SK-N-MC (cell line): ENCODE measurements around the gene MRC1.
"Not testable (repeated sequence)": the region's sequence is repeated elsewhere in the genome, so short reads cannot be mapped to it uniquely, and the experiment has no call there.

Experiments
- DNase-seq: peaks from one replicate; pipeline ENCODE4 v3.0.0-alpha.2; 2011; ENCODE audit warnings: low read depth, low spot score
- H3K27ac ChIP-seq: fragments of 200-600 bp; sonication (generic); 2 replicates; pipeline ENCODE4 v1.5.1; 2016; ENCODE audit warnings: mixed run types
- H3K36me3 ChIP-seq: fragments of 200-600 bp; sonication (generic); 2 replicates; pipeline ENCODE4 v1.6.1; 2017; ENCODE audit warnings: antibody characterized with exemption, low read length, mixed read lengths; ENCODE audit not compliant: insufficient read depth
- H3K4me3 ChIP-seq: fragments of 200-600 bp; sonication (generic); 2 replicates; pipeline ENCODE4 v1.5.1; 2016
- H3K9ac ChIP-seq: fragments of 200-600 bp; sonication (generic); 2 replicates; pipeline ENCODE4 v1.8.0; 2017; ENCODE audit warnings: mixed run types, mixed read lengths; ENCODE audit not compliant: insufficient read length
- H3K9me3 ChIP-seq: fragments of 200-600 bp; sonication (generic); 2 replicates; pipeline ENCODE4 v1.6.1; 2017; ENCODE audit warnings: low read depth, mild to moderate bottlenecking, antibody characterized with exemption, low read length, moderate library complexity, mixed read lengths
- EZH2 ChIP-seq: fragments of 200-600 bp; sonication (generic); IDR thresholded peaks from one replicate; pipeline ENCODE4 v1.6.1; 2017; ENCODE audit warnings: antibody characterized with exemption
- FOXP2 ChIP-seq: optimal IDR thresholded peaks from 2 replicates; pipeline ENCODE3; 2011; ENCODE audit warnings: mild to moderate bottlenecking, moderate library complexity; ENCODE audit not compliant: insufficient read depth; ENCODE audit errors: extremely low read length, control extremely low read depth
- POLR2AphosphoS5 ChIP-seq: IDR thresholded peaks from 2 replicates; pipeline ENCODE4 v1.6.1; 2012; ENCODE audit warnings: mild to moderate bottlenecking, low read depth, low read length, borderline replicate concordance

MRC1 gene

GRCh38 chr10:17943033-17943745 is 134.0 kb downstream of the MRC1 start:
- Histone ChIP-seq H3K9ac (no peak overlapping the region), H3K27ac (no peak overlapping the region), H3K4me3 (no peak overlapping the region), H3K9me3 (no peaks in the 10 kb centered on the region), H3K36me3 (no peaks in the 10 kb centered on the region)
- TF ChIP-seq FOXP2 (no peak), POLR2AphosphoS5 (no peak), EZH2 (no peak)
- no peak for DNase-seq

- not testable (repeated sequence) for H3K4me3 ChIP-seq, H3K36me3 ChIP-seq, H3K9me3 ChIP-seq, DNase-seq, H3K9ac ChIP-seq, H3K27ac ChIP-seq
These were observed 141.1 kb downstream of the MRC1 start for GRCh38 chr10:17950269-17950668.

DNA sequence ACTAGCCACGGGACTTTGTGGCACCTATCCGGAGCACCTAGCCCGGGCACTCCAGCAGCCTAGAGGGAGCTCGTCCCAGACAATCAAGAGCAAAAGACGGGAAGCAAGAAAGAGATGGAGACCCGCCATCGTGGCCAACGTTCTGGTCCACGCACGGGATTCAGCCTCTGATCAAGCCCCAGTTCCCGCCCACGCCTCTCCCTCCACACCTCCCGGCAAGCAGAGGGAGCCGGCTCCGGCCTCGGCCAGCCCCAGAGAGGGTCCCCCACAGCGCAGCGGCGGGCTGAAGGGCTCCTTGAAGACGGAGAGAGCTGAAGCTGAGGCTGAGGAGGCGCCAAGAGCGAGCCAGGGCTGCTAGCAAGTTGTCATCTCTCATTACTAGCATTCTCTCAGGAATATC is 141.6 kb downstream of the MRC1 start:
- Histone ChIP-seq H3K36me3 (no peaks in the 10 kb centered on the region), H3K9me3 (no peaks in the 10 kb centered on the region), H3K9ac (no peak overlapping the region), H3K27ac (no peak overlapping the region), H3K4me3 (no peak overlapping the region)
- no peak for TF ChIP-seq POLR2AphosphoS5
- no peak for TF ChIP-seq EZH2
- no peak for TF ChIP-seq FOXP2
- DNase-seq: no peak

- no peak within 1 kb of the TSS for H3K9ac ChIP-seq
- DNase-seq: no peak
- TF ChIP-seq POLR2AphosphoS5 (no peak), FOXP2 (no peak), EZH2 (no peak)
- H3K27ac ChIP-seq: no peak within 1 kb of the TSS
- H3K4me3 ChIP-seq: no peak within 1 kb of the TSS
- no peaks in the 10 kb centered on the region for H3K9me3 ChIP-seq
- no peaks in the 10 kb centered on the region for H3K36me3 ChIP-seq
These were observed 142.8 kb downstream of the MRC1 start, which contains the start of gene SLC39A12 for GRCh38 chr10:17951868-17952371. Gene SLC39A12, plus strand, starts transcription at chr10:17951918. Its CDS starts 1,359 bp downstream, at chr10:17953277.

DNA sequence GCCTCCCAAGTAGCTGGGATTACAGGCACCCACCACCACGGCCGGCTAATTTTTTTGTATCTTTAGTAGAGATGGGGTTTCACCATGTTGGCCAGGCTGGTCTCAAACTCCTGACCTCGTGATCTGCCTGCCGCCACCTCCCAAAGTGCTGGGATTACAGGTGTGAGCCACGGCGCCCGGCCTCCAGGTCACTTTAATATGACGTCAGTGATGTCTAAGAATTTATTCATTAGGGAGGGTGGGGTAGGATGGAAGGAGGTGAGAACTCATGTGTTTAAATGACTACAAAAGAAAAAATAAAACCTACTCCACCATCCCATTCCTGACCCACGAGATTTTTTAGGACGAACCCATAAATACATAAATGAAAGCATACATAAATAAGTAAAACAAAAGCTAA is 145.2 kb downstream of the MRC1 start:
- H3K9me3 ChIP-seq, H3K27ac ChIP-seq, H3K4me3 ChIP-seq, DNase-seq, H3K36me3 ChIP-seq, H3K9ac ChIP-seq: not testable (repeated sequence)

DNA sequence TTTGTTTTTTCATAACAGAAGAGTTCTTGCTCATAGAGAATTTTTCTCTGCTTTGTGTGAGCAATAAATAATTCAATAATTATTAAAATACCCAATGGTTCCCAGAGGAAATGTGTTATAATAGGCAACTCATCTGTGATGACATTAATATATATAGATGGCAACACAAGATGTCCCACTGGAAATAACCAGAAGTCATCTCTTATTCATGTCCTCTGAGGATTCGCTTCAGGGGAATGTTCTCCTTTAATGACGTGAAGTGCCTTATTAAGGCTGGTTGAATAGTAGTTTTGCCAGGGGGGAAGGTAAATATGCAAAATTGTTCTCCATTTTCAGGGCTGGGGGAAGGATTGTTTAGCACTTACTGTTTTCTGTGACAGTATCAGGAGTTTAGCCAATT is 145.7 kb downstream of the MRC1 start:
- DNase-seq: no peak
- Histone ChIP-seq H3K9me3 (no peaks in the 10 kb centered on the region), H3K36me3 (no peaks in the 10 kb centered on the region), H3K4me3 (no peak overlapping the region), H3K9ac (no peak overlapping the region), H3K27ac (no peak overlapping the region)
- TF ChIP-seq EZH2 (no peak), POLR2AphosphoS5 (no peak)

GRCh38 chr10:17958049-17958448 is 148.9 kb downstream of the MRC1 start:
- Histone ChIP-seq H3K27ac (no peak overlapping the region), H3K4me3 (no peak overlapping the region), H3K36me3 (no peaks in the 10 kb centered on the region), H3K9me3 (no peaks in the 10 kb centered on the region), H3K9ac (no peak overlapping the region)
- DNase-seq: no peak
- TF ChIP-seq POLR2AphosphoS5: no peak
- TF ChIP-seq EZH2: no peak
- no peak for TF ChIP-seq FOXP2

DNA sequence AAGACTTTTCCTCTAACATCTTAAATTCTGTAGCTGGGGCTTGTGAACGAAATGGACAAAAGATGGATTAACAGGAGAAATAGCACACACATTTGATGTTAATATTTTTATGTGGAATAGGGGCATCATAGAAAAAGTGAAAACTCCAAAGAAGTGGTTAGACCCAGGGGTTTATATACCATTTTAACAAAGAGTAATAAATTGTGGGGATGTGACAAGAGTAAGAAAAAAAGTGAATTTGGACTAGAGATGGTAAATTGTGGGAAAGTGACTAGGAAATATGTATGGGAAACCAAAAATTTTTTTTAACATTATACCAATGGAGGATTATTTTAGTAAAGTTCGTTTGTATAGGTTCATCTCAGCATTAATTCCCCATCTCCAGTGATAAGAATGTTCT is 150.7 kb downstream of the MRC1 start:
- TF ChIP-seq FOXP2 (no peak), POLR2AphosphoS5 (no peak), EZH2 (no peak)
- Histone ChIP-seq H3K9me3 (no peaks in the 10 kb centered on the region), H3K27ac (no peak overlapping the region), H3K9ac (no peak overlapping the region), H3K4me3 (no peak overlapping the region), H3K36me3 (no peaks in the 10 kb centered on the region)
- DNase-seq: no peak
